Measurements from ENCODE around the gene SLC7A7.
"Not testable (repeated sequence)": the region's sequence is repeated elsewhere in the genome, so short reads cannot be mapped to it uniquely, and the experiment has no call there.

SLC7A7 gene

GRCh38 chr14:22814941-22815713 is at the start of gene SLC7A7:
SLC7A7 (minus strand) TSS chr14:22815435; CDS start chr14:22813398, 2,037 bp downstream.
- TF ChIP-seq ZNF274 (IDR thresholded peaks at IDR 0.05; ENCODE audit: low read depth, low read length), result no peak
- H3K4me3 ChIP-seq (ENCODE audit: low read length), result peak within 1 kb of the TSS; percentile 13; the same call in 1 of the 2 replicates

GRCh38 chr14:22864979-22865378 is 49.7 kb upstream of the SLC7A7 start:
- TF ChIP-seq ZNF274 (IDR thresholded peaks at IDR 0.05; ENCODE audit: low read depth, low read length), result no peak
- H3K4me3 ChIP-seq (ENCODE audit: low read length), result no peak overlapping the region

DNA sequence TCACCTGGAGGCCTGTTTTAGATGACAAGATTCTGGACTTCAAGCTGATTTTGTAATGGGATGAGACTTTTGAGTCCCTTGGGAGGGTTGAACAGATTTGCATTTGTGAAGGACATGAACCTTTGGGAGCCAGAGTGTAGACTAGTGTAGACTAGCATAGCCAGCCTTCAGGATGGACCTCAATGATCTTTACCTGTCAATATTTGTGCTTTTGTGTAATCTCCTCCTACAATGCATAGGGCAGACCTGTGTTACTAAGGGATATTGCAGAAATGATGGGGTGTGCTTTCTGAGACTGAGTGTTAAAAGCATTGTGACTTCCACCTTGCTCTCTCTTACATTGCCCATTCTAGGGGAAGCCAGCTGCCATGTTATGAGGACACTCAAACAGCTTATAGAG is 46.4 kb upstream of the SLC7A7 start:
- TF ChIP-seq ZNF274 (IDR thresholded peaks at IDR 0.05; ENCODE audit: low read depth, low read length), result no peak
- no peak overlapping the region for H3K4me3 ChIP-seq (ENCODE audit: low read length)

- not testable (repeated sequence) for H3K4me3 ChIP-seq (ENCODE audit: low read length)
These were observed 45.1 kb upstream of the SLC7A7 start for GRCh38 chr14:22860377-22860776.

GRCh38 chr14:22856428-22856827 is 41.2 kb upstream of the SLC7A7 start:
- H3K4me3 ChIP-seq (ENCODE audit: low read length), result no peak overlapping the region
- no peak for TF ChIP-seq ZNF274 (IDR thresholded peaks at IDR 0.05; ENCODE audit: low read depth, low read length)

- TF ChIP-seq ZNF274 (IDR thresholded peaks at IDR 0.05; ENCODE audit: low read depth, low read length), result no peak
- no peak overlapping the region for H3K4me3 ChIP-seq (ENCODE audit: low read length)
These were observed 39.9 kb upstream of the SLC7A7 start for GRCh38 chr14:22854963-22855724.

GRCh38 chr14:22854296-22854695 is 39.1 kb upstream of the SLC7A7 start:
- not testable (repeated sequence) for H3K4me3 ChIP-seq (ENCODE audit: low read length)

DNA sequence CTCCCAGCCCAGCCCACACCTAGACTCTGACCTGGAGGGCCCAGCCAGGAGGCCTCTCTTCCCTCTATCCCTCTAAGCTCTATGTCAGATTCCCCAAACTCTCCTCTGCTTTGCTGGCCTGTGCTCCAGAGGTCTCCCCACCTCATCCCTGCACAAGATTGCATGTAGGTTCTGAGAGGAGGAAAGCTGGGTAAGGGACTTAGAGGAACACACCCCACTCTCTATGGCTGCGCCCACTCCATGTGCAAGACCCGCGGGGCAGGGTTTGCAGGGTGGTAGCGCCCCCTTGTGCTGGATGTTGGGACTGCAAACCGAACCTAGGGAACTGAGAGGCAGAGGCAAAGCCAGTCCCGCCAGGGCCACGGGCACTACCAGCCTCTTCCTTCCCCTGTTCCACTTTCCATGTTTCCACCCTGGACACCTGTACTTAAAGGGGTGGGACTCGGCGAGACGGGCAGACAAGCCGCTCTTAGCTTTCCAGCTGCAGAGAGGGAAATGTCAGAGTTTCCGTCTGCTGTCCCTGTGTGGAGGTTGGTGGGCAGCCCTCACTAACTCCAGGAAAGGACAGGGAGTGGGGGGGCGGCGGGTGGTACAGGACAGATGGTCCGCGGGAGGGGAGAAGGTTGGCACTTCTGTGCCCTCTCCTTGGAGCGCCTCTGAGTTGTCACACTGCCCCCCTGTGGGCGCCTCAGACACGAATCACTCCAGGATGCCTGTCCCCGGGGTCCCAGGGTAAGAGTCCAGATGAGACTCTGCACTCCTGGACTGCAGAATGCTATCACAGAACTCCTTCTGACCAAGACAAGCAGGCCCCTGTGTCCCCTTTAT is 37.9 kb upstream of the SLC7A7 start:
- TF ChIP-seq ZNF274 (IDR thresholded peaks at IDR 0.05; ENCODE audit: low read depth, low read length), result no peak

DNA sequence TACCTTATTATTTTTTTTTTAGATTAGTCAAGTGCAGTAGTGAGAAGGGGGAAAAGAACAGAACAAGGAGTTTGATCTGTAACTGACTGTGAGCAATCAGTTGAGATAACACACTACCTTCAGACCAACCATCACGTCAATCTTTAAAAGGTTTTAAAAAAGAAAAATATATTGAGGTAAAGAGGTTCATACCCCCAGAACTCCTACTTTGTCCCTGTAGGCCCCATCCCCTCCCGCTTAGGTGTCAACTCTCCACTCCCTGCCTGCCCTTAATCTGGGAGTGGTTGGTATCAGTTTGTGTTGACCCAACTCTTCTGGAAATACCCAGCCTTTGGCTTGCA is 37.3 kb upstream of the SLC7A7 start:
- TF ChIP-seq ZNF274 (IDR thresholded peaks at IDR 0.05; ENCODE audit: low read depth, low read length), result no peak
- H3K4me3 ChIP-seq (ENCODE audit: low read length), result no peak overlapping the region

More for the DNA sequence above, 37.9 kb upstream of the SLC7A7 start:
- peak overlapping the region; percentile 18; the same call in 1 of the 2 replicates for H3K4me3 ChIP-seq (ENCODE audit: low read length)

DNA sequence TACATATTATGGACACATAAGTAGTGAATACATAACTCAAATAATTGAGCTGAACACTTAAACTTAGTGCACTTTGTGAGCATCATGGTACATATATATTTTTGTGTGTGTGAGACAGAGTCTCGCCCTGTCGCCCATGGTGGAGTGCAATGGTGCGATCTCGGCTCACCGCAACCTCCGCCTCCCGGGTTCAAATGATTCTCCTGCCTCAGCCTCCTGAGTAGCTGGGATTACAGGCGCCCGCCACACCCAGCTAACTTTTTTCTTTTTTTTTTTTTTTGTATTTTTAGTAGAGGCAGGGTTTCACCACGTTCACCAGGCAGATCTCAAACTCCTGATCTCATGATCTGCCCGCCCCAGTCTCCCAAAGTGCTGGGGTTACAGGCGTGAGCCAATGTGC is 36.9 kb upstream of the SLC7A7 start:
- H3K4me3 ChIP-seq (ENCODE audit: low read length), result not testable (repeated sequence)

- no peak overlapping the region for H3K4me3 ChIP-seq (ENCODE audit: low read length)
- no peak for TF ChIP-seq ZNF274 (IDR thresholded peaks at IDR 0.05; ENCODE audit: low read depth, low read length)
These were observed 35.9 kb upstream of the SLC7A7 start for GRCh38 chr14:22850944-22851764.

- no peak overlapping the region for H3K4me3 ChIP-seq (ENCODE audit: low read length)
- TF ChIP-seq ZNF274 (IDR thresholded peaks at IDR 0.05; ENCODE audit: low read depth, low read length), result no peak
These were observed 34.1 kb upstream of the SLC7A7 start for GRCh38 chr14:22849212-22849819.

GRCh38 chr14:22848351-22849164 is 33.3 kb upstream of the SLC7A7 start:
- no peak for TF ChIP-seq ZNF274 (IDR thresholded peaks at IDR 0.05; ENCODE audit: low read depth, low read length)
- H3K4me3 ChIP-seq (ENCODE audit: low read length), result no peak overlapping the region

All from GM08714 (cell line).